Neural progenitor cell (in vitro differentiated cells): Measurements from ENCODE around the gene MYLK3. TPM values are rescaled to one million over a fixed set of nuclear protein-coding genes. Genes with fewer than 3 reads are reported as not detected.

Experiments
- DNase-seq: peaks from one replicate; pipeline ENCODE4 v3.0.0-alpha.2; 2016; ENCODE audit warnings: low spot score
- H2AFZ ChIP-seq: fragments of 200-600 bp; sonication (generic); replicated peaks from 2 replicates; pipeline ENCODE4 v1.6.1; 2016; ENCODE audit warnings: antibody characterized with exemption
- H3F3A ChIP-seq: fragments of 200-600 bp; sonication (generic); 2 replicates; pipeline ENCODE4 v1.6.1; 2016; ENCODE audit warnings: antibody characterized with exemption, low read depth
- H3K27ac ChIP-seq: fragments of 200-600 bp; sonication (generic); 2 replicates; pipeline ENCODE4 v1.5.1; 2016; ENCODE audit warnings: mild to moderate bottlenecking
- H3K27me3 ChIP-seq: fragments of 200-600 bp; sonication (generic); 2 replicates; pipeline ENCODE4 v1.6.1; 2016; ENCODE audit warnings: mild to moderate bottlenecking, moderate library complexity
- H3K36me3 ChIP-seq: fragments of 200-600 bp; sonication (generic); 2 replicates; pipeline ENCODE4 v1.5.1; 2016
- H3K4me1 ChIP-seq: fragments of 200-600 bp; sonication (generic); 2 replicates; pipeline ENCODE4 v1.6.1; 2016; ENCODE audit warnings: mixed run types
- H3K4me2 ChIP-seq: fragments of 200-600 bp; sonication (generic); 2 replicates; pipeline ENCODE4 v1.6.1; 2016
- H3K4me3 ChIP-seq: fragments of 200-600 bp; sonication (generic); 2 replicates; pipeline ENCODE4 v1.5.1; 2016
- H3K79me2 ChIP-seq: fragments of 200-600 bp; sonication (generic); 2 replicates; pipeline ENCODE4 v1.6.1; 2016; ENCODE audit warnings: low read depth
- H3K9ac ChIP-seq: fragments of 200-600 bp; sonication (generic); 2 replicates; pipeline ENCODE4 v1.6.1; 2016
- H3K9me3 ChIP-seq: fragments of 200-600 bp; sonication (generic); 2 replicates; pipeline ENCODE4 v1.5.1; 2016; ENCODE audit warnings: low read depth
- H4K20me1 ChIP-seq: fragments of 200-600 bp; sonication (generic); 2 replicates; pipeline ENCODE4 v1.6.1; 2016; ENCODE audit warnings: low read depth
- H3K27ac Mint-ChIP-seq: 3 replicates; pipeline ENCODE4 v1.8.0; 2021; ENCODE audit warnings: mixed read lengths
- H3K27me3 Mint-ChIP-seq: 2 replicates; pipeline ENCODE4 v1.8.0; 2022; ENCODE audit warnings: low read depth, mild to moderate bottlenecking, inconsistent platforms, moderate library complexity, mixed read lengths; ENCODE audit not compliant: insufficient read depth
- H3K36me3 Mint-ChIP-seq: 3 replicates; pipeline ENCODE4 v1.8.0; 2021; ENCODE audit warnings: mixed read lengths
- H3K4me1 Mint-ChIP-seq: 3 replicates; pipeline ENCODE4 v1.8.0; 2021; ENCODE audit warnings: mixed read lengths
- H3K4me3 Mint-ChIP-seq: 3 replicates; pipeline ENCODE4 v1.8.0; 2021; ENCODE audit warnings: mild to moderate bottlenecking, moderate library complexity, mixed read lengths
- H3K9me3 Mint-ChIP-seq: 3 replicates; pipeline ENCODE4 v1.8.0; 2020; ENCODE audit warnings: mixed read lengths
- CTCF ChIP-seq: fragments of 200-600 bp; sonication (generic); IDR thresholded peaks from 2 replicates; pipeline ENCODE4 v1.5.1; 2017; ENCODE audit warnings: antibody characterized with exemption, mild to moderate bottlenecking
- EZH2 ChIP-seq: fragments of 200-600 bp; sonication (generic); IDR thresholded peaks from 2 replicates; pipeline ENCODE4 v1.6.1; 2017; ENCODE audit warnings: antibody characterized with exemption, mild to moderate bottlenecking, moderate library complexity
- EZH2phosphoT487 ChIP-seq: fragments of 200-600 bp; sonication (generic); IDR thresholded peaks from 2 replicates; pipeline ENCODE4 v1.6.1; 2017; ENCODE audit warnings: antibody characterized with exemption
- total RNA-seq: library from RNA; depleted of rRNA; stranded (reverse); fragments of >200 nt; gene quantifications from 2 replicates; pipeline ENCODE4 v1.2.3, GENCODE V29; 2015; ENCODE audit warnings: low replicate concordance

MYLK3 gene
- total RNA-seq, 1 donor from 2014 or later = 1.6 TPM

DNA sequence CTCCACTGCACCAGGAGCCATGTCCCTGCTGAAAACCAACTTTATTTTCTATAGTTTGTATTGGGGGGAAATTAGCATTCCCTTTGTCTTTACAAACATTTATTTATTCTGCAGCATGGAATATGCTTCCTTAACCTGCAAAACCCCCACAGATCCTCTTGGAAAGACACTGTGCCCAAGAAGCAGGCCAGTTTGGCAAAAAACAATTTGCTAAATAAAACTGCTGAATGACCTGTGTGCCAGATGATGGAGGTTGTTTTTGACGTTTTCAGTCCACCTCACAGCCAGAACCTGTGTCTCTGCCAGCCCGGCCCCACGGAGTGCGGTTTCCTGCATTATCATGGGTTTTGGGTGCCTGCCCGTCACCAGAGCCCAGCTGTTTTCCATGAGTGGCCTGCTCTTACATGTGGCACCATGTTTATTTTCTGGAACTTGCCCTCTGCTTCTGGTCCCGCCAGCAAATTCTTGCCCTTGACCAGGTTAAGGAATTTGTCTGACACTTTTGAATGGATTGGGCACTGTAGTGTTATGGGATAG, 32.3 kb downstream of the MYLK3 start:
- Histone ChIP-seq H3K9ac (no peak overlapping the region), H3K4me1 (no peaks in the 10 kb centered on the region), H3K27ac (no peak overlapping the region), H3K36me3 (no peaks in the 10 kb centered on the region), H3K4me2 (no peak overlapping the region), H3K27me3 (no peaks in the 10 kb centered on the region), H3K79me2 (no peaks in the 10 kb centered on the region), H3K9me3 (no peaks in the 10 kb centered on the region), H4K20me1 (no peaks in the 10 kb centered on the region), H3F3A (no peaks in the 10 kb centered on the region), H2AFZ (no peak overlapping the region), H3K4me3 (no peak overlapping the region)
- Mint-ChIP-seq H3K27me3 (peaks cover 2% of the 10 kb centered on the region), H3K27ac (no peak overlapping the region), H3K36me3 (no peaks in the 10 kb centered on the region), H3K4me1 (no peaks in the 10 kb centered on the region), H3K9me3 (no peaks in the 10 kb centered on the region), H3K4me3 (no peak overlapping the region)
- DNase-seq = no peak
- no peak for TF ChIP-seq EZH2phosphoT487
- TF ChIP-seq EZH2 = no peak
- TF ChIP-seq CTCF = no peak

DNA sequence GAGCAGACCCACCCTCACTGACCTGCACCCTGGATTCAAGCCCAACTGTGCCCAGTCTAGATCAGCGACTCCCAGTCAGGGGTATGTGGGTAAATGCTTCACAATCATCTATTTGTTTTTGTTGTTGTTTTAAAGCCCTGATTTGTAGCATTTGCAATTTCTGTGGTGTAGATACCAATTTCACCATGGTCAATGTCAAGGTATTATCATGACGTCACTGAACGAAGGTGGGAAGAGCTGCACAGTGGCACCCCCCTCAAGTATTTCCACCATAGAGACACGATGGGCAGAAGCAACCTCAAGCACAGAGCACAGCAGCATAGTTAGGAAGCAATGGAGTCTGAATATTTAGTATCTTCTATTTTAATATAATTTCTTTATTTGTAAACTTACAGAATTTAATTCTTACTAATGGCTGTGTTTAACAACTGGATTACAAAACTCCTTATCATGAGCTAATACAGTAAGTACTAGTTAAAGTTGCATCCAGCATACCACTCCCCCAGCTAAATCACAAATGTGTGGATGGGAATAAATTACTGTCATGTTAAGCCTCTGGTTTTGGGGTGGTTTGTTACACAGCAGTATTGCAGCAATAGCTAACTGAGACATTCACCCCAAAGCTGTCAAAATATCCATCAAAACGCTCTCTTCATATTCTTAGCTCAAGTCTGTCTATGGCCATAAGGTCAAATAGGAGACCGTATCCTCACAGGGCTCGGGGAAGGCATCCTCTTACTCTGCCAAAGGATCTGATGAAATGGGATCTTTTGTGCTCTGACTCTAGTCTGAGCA, 33.1 kb downstream of the MYLK3 start:
- no peaks in the 10 kb centered on the region for H3K79me2 ChIP-seq
- Mint-ChIP-seq H3K4me1 (no peaks in the 10 kb centered on the region), H3K4me3 (no peak overlapping the region), H3K9me3 (no peaks in the 10 kb centered on the region), H3K27me3 (peaks cover 2% of the 10 kb centered on the region), H3K36me3 (no peaks in the 10 kb centered on the region), H3K27ac (no peak overlapping the region)
- H3K9ac ChIP-seq = no peak overlapping the region
- H3K4me1 ChIP-seq = no peaks in the 10 kb centered on the region
- no peak overlapping the region for H3K4me2 ChIP-seq
- no peak overlapping the region for H2AFZ ChIP-seq
- H3K4me3 ChIP-seq = no peak overlapping the region
- no peaks in the 10 kb centered on the region for H3K36me3 ChIP-seq
- no peaks in the 10 kb centered on the region for H3K27me3 ChIP-seq
- TF ChIP-seq CTCF (no peak), EZH2 (no peak), EZH2phosphoT487 (no peak)
- DNase-seq = no peak
- H3K27ac ChIP-seq = no peak overlapping the region
- H3F3A ChIP-seq = no peaks in the 10 kb centered on the region
- no peaks in the 10 kb centered on the region for H4K20me1 ChIP-seq
- no peaks in the 10 kb centered on the region for H3K9me3 ChIP-seq

DNA sequence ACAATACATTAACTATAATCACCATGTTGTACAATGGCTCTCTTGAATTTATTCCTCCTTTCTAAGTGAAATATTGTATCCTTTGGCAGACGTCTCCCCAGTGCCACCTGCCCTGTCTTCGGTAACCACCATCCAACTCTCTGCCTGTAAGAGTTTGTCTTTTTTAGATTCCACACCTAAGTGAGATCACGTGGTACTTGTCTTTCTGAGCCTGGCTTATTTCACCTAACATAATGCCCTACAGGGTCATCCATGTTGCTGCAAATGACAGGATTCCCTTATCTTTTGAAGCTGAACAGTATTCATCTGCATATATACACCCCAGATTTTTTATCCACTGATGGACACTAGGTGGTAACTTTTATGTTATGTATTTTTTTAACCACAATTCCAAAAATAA, 34.5 kb downstream of the MYLK3 start:
- Histone ChIP-seq H3K4me3 (no peak overlapping the region), H3K9me3 (no peaks in the 10 kb centered on the region)
- no peaks in the 10 kb centered on the region for H3K4me1 Mint-ChIP-seq

More for the DNA sequence above, 34.5 kb downstream of the MYLK3 start:
- no peaks in the 10 kb centered on the region for H3K27me3 ChIP-seq
- Mint-ChIP-seq H3K27ac (no peak overlapping the region), H3K36me3 (no peaks in the 10 kb centered on the region), H3K9me3 (no peaks in the 10 kb centered on the region), H3K4me3 (no peak overlapping the region), H3K27me3 (peaks cover 2% of the 10 kb centered on the region)
- TF ChIP-seq EZH2phosphoT487 (no peak), EZH2 (no peak), CTCF (no peak)
- no peak for DNase-seq
- no peak overlapping the region for H3K4me2 ChIP-seq
- H3F3A ChIP-seq = no peaks in the 10 kb centered on the region
- H3K79me2 ChIP-seq = no peaks in the 10 kb centered on the region
- no peaks in the 10 kb centered on the region for H4K20me1 ChIP-seq
- no peak overlapping the region for H2AFZ ChIP-seq
- no peak overlapping the region for H3K27ac ChIP-seq
- no peak overlapping the region for H3K9ac ChIP-seq
- no peaks in the 10 kb centered on the region for H3K36me3 ChIP-seq
- H3K4me1 ChIP-seq = no peaks in the 10 kb centered on the region
